HPDE6-E6E7 (cell line): ENCODE results near the gene IGHMBP2.
"Not testable (repeated sequence)": the region's sequence is repeated elsewhere in the genome, so short reads cannot be mapped to it uniquely, and the experiment has no call there.

Experiments
- DNase-seq: peaks from one replicate; pipeline ENCODE4 v3.0.0; 2011; ENCODE audit warnings: missing footprints; ENCODE audit errors: extremely low spot score

The IGHMBP2 gene

DNA sequence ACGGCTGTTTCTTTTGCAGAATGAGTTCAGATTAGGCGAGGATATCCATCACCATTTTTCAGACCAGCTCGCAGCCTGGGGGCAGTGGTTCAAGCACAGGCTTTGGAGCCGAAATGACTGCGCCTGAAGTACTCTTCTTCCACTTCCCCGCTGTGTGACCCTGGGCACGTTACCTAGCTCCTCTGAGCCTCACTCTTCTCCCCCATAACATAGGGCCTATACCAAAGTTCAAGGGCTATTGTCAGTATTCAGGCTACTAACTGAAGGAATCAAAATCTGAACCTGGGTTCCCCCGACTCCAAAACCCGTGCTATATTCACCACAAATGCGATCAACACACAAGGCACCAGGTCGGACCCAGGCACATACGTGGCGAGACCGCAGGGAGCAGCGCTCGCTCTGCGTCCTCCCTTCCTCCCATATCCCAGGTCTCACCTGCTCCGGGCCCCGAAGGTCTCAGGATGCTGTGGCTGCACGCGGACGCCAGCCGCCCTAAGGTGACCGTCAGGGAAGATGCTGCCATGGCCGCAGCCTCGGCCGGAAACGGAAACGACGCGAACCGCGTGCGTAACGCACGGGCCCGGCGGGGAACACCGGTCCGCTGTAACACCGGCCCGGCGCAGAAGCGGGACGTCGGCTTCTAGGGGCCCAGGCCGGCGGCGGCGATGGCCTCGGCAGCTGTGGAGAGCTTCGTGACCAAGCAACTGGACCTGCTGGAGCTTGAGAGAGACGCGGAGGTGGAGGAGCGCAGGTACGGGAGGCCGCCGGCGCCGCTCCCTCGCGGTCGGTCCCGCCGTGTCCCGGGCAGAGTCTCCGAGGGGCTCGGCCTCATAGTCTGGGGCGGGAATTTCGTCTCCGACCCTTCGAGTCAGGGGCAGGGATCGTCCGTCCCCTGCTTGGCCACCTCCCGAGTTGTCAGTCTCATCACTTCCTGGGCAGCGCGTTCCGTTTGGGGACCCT lies at the start of gene IGHMBP2, which contains the start of gene MRPL21:
IGHMBP2 (plus strand) TSS at position 604 of the 960 bp plus-strand sequence; CDS start at position 666, 62 bp downstream.
MRPL21 (minus strand) TSS at position 545 of the 960 bp plus-strand sequence; CDS start at position 523, 22 bp downstream.
- DNase-seq, result peak; percentile 85

DNA sequence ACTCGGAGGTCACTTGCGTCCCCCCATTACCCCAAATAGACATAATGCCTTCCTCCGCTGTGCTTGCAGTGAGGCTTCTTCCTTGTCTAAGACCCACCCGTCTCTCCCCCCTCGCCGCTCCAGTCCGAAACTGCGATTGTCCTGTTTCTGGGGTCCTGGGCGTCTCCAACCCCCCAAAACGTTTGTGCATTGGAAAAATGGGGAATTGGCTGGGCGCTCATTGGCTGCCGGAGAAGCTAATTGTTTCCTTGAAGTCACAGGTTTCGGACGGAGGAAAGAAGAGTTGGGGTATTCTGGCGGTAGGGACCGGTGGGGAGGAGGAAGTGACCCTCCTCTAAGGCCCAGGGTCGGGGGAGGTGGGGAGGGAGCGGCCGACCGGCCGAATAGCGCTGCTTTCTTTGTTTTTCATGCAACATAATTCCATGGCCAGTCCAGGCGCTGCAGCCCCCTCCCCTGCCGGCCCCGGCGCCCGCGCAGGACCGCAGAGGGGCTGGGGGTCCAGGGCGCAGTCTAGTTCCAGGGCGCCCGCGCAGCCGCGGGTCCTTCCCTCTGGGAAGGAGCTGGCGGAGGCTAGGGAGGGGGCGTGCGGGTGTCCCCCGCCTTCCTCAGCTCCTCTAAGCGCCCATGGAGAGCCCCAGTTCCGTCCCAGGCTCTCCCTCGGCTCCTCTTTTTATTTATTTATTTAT lies 49.3 kb upstream of the IGHMBP2 start:
- no peak for DNase-seq

DNA sequence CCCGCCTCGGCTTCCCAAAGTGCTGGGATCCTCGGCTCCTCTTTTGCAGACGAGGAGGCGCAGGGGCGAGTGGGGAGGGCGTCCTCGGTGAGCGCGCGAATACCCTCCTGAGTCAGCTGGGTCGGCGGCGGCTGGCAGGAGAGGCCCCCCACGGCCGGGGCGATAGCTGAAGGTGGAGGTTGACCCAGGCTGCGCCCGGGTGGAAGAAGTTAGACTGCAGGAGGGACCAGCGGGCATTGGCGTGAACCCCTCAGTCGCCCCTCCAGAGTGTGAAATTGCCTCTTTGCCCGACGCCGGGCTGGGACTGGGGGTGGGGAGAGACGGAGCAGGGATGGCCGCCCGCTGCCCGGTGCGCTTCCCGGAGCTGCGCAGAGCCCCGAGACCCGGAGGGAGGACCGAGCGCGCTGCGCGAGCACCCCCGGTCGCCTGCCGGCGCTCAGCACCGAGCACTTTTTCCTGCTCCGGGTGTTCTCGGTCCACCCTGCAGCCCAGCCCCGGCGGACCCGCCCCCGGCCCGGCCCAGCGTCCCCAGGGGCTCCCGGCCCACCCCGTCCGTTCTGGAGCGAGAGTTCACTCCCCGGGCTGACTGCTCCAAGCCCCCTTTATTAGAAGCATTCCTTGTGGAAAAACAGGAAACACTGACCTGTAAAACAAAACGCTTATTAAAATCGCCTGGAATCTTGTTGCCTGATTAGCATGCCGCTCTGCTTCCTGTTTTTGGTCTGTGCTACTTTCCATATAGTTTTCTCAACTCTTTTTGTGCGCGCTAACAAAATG lies 48.3 kb upstream of the IGHMBP2 start:
- no peak for DNase-seq

DNA sequence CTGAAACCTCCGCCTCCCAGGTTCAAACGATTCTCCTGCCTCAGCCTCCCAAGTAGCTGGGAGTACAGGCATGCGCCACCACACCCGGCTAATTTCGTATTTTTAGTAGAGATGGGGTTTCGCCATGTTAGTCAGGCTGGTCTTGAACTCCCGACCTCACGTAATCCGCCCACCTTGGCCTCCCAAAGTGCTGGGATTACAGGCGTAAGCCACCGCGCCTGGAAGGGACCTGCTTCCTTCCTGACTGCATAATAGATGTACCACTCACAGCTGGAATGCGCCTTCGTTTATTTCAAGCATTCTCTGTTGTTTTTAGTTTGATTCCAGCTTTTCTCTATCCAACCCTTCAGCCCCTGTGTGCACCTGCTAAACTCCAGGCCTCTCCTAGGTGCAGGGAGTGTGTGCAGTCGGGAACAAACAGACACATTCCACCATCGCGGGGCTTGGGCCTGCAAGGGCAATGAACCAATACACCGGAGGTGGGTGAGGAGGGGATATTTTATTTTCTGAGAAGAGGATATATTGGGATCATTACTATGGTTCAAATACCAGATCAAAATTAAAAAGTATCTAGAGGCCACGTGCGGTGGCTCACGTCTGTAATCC lies 47.2 kb upstream of the IGHMBP2 start:
- not testable (repeated sequence) for DNase-seq

DNA sequence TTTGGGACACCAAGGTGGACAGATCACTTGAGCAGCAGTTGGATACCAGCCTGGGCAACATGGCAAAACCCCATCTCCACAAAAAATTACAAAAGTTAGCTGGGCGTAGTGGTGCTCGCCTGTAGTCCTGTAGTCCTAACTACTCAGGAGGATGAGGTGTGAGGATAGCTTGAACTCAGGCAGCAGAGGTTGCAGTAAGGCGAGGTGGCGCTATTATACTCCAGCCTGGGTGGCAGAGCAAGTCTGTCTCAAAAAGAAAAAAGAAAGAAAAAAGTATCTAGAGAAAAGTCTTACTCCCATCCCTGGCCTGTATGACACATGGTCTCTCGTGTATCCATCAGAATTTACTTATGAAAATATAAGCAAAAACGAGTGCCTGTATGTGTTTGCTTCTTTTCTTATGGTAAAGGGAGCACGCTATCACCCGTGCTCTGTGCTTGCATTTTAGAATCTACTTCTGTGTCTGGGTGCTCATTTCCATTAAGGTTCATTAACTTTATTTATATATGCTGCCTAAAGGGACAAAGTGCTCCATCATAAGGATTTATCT lies 46.6 kb upstream of the IGHMBP2 start:
- DNase-seq, result no peak

DNA sequence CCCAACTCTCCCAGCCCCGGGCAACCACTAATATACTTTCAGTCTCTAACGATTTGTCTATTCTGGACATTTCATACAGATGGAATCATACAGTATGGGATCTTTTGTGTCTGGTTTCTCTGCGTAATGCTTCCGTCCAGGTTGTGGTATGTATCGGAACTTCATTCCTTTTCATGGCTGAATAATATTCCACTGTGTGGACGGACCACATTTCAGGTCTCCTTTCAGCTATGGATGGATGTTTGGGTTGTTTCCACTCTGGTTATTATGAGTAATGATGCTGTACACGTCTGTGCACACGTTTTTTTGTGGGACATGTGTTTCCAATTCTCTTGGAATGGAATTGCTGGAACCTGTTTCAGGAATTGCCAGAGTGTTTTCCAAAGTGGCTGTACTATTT lies 44.6 kb upstream of the IGHMBP2 start:
- DNase-seq, result no peak

DNA sequence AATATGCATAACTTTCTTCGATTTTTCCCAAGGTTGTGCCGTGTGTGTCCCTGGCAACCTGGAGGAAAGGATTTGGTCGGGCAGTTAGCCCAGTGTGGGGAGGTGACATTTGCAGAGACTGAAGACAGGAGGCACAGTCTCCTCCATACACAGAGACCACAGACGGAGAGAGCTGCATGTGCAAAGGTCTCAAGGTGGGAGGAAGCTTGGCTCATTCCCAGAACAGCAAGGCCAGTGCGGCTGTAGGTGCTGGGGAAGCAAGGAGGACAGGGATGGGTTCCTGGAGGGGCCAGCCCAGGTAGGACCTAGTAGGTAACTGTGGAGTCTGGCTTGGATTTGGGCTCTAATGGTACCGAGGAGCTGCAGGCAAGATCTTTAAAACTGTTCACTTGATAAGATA lies 41.3 kb upstream of the IGHMBP2 start:
- no peak for DNase-seq

DNA sequence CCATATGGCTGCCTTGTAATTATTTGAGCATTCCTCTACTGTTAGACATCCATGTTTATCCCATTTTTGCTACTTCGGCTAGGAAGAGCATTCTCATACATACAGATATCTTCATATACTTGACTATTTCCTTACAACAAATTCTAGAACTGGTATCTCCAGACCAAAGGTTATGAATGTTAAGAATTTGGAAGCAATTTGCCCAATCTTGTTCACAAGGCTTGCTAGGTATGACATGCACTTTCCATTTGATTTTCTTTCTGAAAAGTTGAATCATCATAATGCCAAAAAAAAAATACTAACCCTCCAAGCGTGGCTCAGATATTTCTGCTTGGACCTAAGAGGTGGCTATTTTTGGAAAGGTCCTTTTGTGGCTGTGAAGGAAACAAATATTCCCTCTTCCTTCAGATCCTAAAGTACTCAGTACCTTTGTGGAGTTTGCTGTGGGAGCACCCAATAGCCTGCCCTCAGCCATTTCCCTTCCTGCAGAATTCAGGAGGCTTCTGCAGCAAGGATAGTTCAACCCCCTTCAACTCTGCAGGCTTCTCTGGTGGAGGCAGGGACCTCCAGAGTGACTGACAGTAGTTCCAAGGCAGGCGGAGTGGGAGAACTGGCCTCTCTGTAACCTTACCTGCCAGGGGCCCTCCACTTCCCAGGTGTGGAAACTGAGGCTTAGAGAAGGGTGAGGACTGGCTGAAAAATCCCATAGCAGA lies 40.0 kb upstream of the IGHMBP2 start:
- DNase-seq, result no peak

DNA sequence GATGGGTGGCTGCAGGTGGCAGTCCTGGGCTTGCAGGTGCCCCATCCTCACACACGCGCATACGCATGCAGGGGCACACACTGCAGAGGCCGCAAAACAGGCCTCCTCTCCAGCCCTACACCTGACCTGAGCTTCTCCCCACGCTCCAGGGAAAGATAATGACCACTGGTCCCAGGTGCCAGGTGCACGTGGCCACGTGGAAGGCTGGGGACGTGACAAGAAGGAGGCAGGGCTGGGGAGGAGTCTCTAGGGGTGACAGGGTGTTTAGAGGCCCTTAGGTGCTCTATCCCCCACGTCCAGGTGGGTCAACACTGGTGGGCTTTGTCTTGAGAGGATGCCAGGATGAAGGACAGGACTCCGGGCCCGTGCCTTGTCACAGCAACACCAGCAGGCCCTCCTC lies 38.5 kb upstream of the IGHMBP2 start:
- no peak for DNase-seq

DNA sequence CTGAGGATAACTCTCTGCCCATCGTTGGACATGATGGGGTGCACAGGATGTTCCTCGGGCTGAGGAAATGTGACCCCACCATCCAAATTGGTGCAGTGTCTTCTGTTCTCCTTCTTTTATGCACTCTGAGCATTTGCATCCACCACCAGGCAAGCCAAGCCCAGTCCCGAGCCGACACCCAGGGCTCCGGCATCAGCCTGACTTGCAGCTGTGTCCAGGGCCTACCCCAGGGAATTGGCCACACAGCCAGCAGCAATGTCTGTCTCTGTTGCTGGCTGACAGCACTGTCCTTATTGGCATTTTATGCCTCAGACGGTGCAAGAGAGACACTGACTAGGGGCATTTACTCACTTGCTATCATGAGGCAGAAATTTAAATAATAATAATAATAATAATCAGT lies 36.6 kb upstream of the IGHMBP2 start:
- DNase-seq, result no peak

DNA sequence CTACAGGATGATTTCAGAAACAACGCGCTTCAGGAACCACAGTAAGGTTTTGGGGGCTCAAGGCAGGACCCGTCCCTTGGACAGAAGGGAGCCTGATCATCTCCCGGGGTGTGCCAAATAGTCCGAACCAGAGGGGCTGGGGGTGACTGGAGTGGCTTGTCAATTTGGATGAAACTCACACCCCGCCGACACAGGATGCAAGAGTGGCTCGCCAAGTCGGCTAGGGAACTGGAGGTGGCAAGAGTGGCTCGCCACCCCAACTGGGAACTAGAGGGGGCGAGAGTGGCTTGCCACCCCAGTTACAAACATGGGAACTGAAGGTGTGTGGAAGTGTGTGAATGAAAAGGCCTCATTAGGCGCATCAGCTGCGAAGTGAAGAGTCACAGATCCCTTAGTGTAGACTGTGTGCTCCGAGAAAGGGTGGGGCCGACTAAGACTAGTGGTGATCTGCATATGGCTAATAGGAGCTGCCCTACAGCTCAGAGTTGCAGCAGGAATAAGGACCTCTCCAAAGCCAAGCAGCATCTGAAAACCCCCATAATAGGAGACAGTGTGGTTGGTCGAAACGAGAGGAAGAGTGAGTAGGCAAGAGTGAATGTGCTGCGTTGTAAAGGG lies 35.4 kb upstream of the IGHMBP2 start:
- DNase-seq, result no peak

DNA sequence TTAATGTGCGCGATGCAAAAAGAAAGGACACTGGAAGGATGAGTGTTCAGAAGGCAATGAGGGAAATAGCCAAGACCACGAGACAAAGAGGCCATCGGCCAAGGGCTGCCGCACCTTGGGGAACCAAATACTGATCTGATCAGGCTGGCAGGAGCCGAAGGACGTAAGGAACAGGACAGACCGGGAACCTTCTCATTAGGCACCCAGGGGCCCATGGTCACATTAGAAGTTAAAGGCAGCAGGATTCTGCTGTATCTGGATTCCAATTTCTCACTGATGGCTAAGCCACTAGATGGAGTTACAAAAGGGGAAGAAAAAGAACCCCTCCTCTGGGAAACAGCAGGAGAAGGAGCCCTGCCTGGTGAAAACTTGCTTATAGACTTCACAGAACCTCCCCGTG lies 33.2 kb upstream of the IGHMBP2 start:
- DNase-seq, result no peak

DNA sequence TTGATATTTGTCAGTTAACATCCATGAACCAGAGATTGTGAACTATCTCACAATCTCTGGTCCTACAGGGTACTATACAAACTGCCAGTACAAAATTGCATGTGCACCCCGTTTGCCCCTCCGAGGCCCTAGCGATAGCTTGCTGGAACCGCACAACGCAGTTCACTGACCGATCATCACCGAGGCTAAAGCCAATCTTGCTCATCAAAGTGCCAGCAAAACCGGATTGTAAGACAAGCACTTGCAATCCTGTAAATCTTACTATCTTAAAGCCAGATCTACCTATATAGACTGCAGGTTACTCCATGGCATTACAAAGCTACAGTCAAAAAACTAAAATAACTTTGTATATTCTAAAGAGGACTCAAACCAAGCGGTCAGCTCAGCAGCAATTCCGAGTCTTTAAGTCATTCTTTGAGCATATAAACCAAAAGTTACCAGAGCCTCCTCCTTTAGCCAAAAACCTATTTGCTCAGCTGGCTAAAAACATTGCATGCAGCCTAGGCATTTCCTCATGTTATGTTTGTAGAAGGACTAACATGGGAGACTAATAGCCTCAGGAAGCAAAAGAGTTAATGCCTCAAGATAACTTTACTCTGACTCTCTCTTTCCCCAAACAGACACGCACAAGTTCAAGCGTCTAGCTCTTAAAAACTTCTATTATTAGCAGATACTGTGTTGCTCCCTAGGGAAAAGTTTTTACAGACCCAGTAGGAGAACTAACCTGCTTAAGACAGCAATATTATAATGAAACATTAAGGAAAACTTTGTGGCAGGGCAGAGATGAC lies 31.3 kb upstream of the IGHMBP2 start:
- DNase-seq, result no peak

DNA sequence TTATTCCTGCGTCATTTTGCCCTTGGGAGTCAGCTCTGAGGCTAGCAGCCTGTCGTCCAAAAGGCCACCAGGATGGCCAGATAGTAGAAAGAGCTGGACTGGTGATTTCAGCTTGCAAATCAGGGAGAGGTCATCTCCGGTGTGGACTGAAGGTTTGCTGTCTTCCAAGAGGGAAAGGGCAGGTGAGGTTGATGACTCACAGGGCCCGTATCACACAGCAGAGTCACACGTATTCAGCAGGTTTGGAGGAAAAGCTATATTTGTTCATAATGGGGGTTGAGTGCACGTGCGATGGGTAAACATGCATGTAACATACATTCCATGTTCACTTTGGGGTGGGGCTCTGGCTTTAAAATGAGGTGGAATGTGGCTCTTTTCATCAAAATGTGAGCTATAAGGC lies 25.7 kb upstream of the IGHMBP2 start:
- no peak for DNase-seq

DNA sequence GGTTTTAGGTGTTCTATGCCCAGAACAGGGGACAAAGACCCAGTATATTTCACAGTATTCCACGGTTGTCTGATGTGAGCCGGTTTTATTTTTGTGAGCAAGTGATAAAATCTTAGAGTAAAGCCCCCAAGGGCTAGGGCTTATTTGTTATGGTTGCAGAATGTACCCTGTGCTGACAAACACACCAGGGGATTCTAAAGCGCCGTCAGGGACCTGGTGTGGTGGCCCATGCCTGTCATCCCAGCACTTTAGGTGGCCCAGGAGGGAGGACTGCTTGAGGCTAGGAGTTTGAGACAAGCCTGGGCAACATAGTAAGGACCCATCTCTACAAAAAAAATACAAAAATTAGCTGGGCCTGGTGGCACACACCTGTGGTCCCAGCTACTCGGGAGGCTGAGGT lies 22.8 kb upstream of the IGHMBP2 start:
- no peak for DNase-seq

DNA sequence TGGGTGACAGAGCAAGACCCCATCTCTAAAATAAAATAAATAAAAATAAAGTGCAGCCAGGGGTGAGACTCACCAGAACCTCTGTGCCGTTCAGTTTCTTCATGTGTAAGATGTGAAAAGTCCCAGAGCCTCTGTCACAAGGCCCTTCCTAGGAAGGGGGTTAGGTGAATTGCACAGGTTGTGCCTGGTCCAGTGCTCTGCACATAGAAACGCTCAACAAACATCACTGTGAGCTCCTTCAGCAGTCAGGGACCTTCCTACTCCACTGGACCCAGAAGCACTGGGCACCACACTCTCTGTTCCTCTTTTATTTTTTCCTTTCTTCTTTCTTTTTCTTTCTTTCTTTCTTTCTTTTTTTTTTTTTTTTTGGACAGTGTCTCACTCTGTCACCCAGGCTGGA lies 22.4 kb upstream of the IGHMBP2 start:
- no peak for DNase-seq

DNA sequence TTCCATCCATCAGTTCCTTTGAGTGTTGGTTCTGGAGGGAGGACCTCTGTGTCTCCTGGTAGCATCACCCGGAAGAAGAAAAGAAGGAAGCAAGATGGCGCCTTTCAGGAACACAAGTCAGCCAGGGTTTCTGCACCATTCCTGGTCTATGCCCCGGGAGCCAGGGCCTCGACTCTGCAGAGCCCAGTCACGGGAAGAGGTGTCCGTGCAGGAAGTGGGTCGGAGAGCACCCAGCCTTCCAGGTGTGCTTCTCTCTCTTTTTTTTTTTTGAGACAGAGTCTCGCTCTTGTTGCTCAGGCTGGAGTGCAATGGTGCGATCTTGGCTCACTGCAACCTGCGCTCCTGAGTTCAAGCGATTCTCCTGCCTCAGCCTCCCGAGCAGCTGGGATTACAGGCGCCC lies 21.3 kb upstream of the IGHMBP2 start:
- no peak for DNase-seq

DNA sequence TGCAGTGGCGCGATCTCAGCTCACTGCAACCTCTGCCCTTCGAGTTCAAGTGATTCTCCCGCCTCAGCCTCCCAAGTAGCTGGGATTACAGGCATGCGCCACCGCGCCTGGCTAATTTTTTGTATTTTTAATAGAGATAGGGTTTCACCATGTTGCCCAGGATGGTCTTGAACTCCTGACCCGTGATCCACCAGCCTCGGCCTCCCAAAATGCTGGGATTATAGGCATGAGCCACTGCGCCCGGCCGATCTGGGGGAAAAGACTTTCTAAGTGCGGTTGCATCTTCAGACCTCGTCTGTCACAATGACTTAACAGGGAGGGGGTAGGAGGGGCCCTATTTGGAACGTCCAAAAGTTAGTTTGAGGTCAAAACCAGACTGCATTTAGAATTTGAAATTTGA lies 18.9 kb upstream of the IGHMBP2 start:
- DNase-seq, result not testable (repeated sequence)

DNA sequence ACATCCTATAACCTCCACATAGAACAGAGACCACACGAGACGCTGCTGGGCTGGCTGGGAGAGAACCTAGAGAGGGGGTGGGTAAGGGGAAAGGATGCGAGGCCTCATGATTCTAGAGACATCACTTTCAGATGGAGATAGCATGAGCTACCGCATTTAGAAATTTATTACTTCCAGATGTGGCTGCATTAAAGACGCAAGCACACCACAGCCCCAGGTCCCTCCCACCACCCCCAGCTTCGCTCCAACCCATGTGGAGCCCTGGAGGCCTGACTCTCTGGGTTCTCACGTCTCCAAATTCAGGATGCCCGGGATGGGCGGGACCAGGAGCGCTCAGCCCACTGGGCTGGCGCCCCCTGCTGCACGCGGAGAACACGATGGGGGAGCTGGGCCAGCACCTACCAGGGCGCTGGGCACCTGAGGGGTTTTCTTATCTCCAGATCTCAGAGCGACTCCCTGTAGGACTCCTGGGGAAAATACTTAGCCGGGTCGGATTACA lies 13.7 kb upstream of the IGHMBP2 start:
- DNase-seq, result no peak
